NCI-H510A treated with DMSO at 0.1 percent for 48 hours (cell line): Measurements from ENCODE around the gene NOL3.
"Not testable (repeated sequence)": the region's sequence is repeated elsewhere in the genome, so short reads cannot be mapped to it uniquely, and the experiment has no call there.

Experiments
- DNase-seq: peaks from one replicate; lab custom pipeline; 2025; lab: John Stamatoyannopoulos, UW

NOL3 gene

DNA sequence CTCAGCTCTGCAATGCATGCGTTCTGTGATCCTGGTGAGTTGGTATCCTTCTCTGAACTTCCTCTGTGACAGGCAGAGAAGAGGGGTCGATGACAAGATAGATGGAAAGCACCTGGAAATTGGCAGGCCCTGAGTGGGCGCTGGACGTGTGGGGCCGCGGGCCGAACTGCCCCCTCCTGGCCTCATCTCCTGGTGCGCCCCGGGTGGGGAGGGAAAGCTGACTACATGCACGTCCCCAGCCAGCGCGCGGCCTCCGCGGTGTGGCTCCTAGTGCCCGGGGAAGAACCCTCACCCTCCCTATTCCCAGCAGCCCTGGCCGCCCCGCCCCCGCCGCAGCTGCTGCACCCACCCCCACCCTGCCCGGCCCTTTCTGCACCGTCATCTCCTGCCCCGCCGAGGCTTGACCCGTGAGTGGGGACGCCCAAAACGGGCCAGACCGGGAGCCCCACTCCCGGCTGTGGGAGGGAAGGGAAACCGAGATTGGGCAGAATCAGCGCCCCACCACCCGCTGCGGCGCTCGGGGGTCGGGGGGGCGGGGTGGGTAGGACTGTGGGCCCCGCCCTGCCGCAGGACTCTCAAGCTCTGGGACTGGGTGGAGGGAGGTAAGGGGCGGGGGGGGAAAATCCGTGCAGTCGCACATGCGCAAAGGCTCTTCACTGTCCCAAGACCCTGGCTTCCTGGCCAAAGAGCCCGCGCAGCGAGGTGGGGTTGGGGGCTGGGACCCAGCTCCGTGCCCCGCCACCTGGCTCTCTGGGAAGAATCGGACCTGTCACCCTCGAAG is at the start of gene NOL3:
Gene NOL3 (plus strand): TSS at position 371 of the 781 bp plus-strand sequence.
- DNase-seq = peak; percentile 69

DNA sequence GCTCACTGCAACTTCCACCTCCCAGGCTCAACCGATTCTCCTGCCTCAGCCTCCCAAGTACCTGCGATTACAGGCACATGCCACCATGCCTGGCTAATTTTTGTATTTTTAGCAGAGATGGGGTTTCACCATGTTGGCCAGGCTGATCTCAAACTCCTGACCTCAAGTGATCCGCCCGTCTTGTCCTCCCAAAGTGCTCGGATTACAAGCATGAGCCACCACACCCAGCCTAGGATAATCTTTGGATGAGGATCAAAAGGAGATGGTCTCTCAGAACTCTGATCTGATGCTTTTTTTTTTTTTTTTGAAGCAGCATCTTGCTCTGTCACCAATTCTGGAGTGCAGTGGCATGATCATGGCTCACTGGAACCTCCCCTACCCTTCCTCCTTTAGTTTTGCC is 47.5 kb upstream of the NOL3 start:
- not testable (repeated sequence) for DNase-seq

DNA sequence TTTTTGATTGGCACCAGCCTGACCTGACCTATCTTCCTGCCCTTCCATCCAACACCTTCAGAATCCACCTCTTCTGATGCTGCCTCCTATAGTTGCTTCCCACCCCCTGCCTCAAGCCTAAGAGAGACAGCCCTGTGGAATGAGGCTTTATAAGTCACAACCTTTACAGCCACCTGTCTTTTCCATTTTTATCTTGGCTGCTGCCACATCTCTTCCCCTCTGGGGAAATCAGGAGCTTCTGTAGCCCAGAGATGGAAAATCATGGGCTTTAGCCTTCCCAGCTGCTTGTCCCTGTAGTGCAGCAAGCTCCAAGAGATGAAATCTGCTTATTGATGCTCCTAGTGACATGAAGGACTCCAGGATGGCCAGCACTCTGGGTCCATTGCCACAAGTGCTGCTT is 41.9 kb upstream of the NOL3 start:
- DNase-seq = no peak

DNA sequence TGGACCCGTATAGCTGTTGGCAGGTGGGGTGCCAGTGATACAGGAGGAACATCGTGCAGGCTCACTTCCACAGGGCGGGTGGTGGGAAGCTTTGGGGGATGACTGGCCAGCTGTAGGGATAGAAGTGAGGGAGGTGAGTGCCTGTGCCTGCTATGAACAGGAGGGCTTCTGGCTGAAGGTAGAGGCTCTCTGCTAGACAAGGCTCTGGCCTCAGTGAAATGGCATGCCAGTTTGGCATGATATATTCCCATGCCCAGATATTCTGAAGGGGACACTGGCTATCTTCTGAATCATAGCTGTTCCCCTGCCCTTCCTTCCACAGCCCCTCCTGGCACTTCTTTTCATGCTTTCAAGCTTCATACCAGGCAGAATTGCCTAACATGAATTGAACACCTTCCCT is 41.5 kb upstream of the NOL3 start:
- no peak for DNase-seq

DNA sequence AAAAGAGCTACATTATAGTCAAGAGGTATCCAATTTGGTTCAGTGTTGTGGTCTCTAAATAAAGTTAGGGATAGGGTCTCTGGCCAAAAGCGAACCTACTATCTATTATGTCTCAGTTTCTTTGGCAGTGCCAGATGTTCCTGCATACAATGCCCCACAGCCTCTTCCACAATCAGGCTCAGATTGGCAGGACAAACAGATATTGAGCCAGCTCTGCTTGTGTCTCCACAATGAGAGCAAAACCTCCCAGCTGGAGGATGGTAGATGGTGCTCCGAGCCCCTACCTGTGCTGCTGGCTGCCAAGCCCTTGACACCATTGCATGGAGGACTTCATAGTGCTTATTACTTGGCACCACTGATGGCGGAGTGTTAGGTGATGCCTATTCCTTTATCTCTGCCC is 40.9 kb upstream of the NOL3 start:
- no peak for DNase-seq

DNA sequence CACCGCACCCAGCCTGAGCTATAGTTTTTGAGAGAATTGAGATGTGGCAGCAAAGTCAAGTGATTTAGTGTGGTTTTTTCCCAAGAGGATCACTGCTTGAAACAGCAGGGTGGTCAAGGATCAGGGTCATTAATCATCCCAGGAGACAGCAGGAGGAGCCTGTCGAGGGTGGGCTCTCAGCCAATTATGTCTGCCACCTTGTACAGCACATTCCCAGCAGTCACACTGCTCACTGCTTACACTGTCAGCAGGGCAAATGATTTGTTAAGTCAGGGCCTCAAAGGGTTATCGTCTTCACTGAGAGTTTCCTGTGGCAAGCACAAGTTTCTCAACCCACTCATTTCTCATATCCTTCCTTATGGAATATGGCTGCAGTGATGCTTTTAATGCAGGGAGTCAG is 32.7 kb upstream of the NOL3 start:
- DNase-seq = no peak

DNA sequence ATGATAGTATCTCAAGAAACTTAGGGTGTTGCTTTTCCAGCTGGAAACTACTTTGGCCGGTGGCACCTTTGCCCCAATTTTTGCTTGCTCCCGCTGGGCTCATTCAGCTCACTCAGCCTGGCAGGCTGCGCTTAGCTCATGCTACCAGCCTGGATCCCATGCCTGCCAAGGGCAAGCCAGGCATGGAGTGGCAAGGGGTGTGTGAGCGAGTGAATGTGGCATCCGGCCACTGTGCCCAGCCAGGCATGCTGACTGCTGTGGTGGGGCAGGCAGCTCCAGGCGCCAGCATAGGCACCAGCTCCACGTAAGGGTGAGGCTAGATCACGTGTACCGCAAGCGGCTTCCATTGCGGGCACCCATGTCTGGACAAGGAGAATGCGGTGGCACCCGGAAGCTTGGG is 28.9 kb upstream of the NOL3 start:
- DNase-seq = no peak

DNA sequence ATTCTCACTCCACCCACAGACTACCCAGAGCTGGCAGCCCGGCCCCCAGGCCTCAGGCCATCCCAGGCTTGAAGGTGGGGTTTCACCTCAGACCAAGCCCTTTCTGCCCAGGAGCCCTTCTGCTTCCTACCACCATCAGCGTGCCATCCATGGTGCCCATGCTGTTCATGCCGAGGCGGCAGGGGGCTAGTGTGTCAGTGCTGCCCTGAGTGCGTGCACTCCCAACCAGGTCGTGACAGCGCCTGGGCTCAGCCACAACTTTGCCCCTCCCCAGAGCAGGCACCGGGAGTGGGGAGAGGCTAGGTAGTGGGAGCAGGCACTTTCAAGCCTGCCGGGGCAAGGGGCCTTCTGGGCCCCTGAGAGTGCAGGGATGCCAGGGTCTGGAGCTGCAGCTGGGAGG is 28.0 kb upstream of the NOL3 start:
- DNase-seq = no peak

DNA sequence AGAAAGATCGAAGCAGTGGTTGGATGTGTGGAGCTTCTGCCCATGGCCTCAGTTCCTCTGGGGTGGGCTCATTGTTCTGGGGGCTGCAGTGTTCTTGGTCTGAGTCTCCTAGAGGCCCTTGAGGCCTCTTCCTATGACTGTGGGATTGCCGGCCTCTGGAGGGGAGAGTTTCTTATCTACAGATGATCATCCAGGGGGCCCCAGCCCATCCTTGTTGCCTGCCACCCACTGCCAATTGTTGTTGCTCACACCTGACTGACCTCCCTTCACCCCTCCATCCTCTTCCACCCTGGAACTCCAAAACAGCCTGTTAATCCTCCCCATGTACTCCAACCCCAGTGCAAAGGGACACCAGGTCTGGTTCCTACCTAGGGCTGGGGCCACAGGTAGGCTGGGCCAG is 25.4 kb upstream of the NOL3 start:
- no peak for DNase-seq

DNA sequence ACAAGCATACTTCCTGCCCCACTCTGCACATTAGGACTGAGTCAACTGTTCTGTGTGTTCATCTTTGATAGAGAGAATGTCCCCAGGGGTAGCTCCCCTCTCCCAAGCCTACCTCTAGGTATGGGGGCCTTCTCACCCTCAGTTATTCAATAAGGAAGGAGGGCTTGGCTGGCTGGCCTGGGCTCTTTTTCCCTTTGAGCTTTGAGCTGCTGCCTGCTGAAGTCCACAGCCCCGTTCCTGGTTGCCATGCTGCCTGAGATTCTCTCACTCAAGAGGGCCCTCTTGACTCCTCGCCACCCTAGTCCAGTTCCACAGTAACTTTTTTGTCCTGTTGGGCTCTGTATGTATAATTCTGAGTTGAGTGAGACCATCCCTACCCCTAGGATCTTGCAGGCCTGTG is 24.6 kb upstream of the NOL3 start:
- DNase-seq = no peak

DNA sequence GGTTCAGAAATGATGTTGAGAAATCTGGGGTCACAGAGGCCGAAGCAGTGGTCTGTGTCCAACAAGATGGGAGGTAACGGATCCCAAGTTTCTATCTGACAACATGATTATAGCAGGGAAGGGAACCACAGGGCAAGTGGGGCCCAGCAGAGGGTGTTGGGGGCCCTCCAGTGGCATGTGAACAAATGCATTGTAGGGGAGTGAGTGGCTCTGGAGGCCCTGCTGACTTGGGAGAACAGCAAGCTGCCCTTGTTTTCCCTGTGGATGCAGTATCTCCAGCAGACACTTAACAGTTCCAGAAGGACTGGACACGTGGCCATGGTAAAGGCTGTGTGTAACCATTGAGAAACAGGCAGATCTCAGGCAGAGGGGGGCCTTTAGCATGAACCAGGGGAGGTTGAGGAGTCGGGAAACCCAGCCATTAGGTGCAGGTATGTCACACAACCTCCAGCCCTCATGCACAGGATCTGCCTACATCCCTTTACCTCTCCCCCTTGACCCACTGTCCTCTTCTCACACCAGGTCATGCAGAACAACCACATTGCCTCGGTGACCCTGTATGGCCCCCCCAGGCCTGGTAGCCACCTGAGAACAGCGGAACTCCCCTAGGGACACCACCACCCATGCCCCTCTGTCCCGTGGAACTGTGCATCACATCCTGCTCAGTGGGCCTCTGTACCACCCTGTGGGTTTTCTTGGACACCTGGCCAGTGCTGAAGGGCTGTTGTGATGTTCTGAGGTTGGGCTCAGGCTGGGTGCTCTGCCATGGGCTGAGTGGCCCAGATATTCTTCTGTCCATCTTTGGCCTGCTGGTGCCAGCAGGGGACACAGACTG is 23.6 kb upstream of the NOL3 start:
- no peak for DNase-seq

DNA sequence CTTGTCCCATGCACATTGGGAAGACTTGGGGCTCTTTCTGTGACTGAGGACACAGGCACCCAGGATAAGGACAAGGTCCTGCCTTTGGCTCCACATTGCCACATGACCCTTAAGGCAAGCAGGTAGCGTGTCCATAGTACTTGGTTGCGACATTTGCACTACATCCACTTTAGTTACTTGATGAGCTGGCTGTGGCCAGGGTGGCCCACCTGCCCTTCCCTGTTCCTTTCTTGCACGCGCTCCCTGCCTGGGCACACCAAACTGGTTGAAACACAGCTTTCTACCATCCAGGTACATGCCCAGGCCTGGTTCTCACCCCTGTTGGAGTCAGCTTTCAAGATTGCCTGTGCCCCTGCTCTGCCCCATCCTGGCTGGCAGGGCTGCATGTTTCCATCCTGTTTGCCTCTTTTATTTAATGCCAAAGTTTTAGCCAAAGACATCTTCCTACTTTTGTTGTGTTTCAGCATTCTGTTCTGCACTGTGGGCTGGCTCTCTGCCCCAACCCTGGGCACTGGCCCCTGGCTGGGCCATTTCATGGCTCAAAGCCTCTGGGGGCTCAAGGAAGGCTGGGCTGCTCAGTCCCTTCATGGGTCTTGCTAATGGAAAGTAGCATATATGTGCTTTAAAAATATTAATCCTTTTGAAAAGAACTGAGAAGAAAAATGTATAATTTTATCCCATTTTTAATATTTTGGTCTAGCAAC is 22.7 kb upstream of the NOL3 start:
- no peak for DNase-seq

DNA sequence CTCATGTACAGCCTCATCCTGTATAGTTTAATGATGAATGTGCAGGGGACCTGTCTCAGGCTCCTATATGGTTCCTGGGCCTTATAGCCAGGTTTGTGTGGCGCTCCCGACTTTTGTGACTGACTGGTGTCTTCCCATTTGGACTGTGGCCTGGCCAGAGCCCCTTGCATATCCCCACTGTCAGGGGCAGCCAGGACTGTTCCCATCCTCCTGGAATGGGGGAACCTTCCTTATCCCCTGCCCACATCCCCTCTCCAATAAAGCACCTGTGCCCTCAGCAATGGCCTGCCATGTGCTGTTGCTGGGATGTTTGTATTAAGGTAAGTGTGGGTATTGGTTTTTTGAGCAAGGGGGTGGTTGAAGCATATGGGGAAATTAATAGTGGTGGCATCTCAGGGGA is 22.1 kb upstream of the NOL3 start:
- DNase-seq = no peak

DNA sequence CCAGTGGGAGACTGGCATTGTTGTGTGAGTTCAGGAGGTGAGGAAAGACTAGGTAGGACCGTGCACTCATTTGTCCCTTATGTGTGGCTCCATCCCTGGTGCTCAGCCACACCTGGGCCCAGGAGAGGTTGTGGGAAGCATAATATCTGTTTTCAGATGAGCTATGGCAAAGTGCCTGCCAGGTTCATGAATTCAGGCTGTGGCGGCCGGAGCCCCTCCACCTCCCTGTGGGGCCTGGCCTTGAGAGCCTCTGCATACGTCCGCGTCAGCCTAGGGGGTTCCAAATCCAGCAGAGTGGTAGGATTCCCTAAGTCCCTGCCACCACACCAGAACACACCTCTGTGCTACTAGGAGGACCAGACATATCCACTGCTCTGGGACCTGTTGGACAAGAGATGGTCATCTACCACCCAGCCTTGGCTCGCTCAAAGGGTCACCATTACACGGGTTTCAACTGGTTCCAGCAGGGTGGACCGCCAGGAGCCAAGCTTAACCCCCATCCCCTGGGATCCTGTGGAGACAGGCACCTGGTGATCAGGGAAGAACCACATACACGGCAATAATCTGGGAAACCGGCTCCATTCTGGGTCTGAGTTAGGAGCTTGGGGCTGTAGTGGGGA is 21.6 kb upstream of the NOL3 start:
- DNase-seq = no peak

DNA sequence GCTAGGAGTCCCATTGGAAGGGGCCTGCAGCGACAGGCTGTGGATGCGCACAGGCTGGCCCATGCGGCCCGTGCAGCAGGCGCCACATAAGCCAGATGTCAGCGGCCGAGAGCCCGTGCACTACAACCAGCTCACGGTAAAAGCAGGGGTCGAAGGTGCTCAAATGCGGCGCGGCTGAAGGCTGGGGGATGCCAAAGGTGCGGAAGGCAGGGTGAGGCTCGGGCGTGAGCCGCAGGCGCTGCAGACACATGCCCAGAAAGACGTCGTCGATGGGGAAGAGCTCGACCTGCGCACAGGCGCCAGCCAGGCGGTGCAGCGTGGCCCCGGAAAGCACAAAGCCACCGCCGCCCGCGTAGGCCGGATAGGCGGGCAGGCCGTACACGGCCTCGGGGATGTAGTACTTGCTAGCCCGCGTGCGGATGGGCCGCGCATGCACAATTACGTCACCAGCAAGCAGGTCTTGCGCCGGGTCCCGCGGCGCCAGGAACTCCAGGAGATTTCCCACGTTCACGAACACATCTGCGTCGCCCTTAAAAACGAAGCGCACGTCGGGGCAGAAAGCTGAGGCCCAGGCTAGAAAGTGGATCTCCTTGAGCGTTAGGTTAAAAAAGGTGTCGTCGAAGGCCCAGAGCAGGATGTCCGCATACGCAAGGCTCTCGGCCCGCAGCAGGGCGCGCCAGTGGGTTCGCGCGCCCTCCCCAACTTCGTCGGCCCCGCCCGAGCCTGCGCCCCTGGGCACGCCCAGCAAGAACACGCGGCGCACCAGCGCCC is 20.9 kb upstream of the NOL3 start:
- DNase-seq = no peak

DNA sequence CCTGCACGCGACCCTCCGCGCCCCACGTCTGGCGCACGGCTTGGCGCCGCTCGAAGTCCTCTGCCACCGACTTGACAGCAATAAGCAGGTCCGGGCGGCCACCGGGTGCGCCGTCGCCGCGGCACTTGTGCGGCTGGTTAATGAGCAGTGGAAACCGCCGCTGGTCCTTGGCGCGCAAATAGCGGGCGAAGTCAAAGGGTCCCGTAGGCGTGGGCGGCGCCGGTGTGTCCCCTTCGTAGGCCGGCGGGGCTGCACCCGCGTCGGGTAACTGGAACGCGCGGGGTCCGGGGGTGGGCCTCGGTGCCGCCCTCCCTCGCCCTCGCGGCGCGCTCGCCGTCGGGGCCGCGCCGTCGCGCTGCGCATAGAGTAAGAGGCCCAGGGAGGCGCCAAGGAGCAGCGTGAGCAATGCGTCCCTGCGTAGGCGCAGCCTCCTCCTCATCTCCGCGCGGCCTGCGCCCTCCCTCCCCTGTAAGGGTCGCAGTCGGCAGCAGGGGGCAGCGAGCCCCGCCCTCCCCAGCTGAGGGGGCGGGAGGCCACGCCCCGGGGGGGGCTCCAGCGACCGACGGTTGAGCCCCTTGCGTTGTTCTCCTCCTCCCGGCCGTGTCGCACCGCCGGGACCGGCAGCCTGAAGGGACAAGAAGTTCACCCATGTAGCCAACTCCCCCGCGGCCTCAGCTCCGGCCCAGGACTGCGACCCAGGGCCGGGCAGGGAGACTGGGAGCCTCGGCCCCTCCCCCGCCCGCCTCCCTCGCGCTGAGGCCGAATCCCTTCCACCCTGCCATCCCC is 20.1 kb upstream of the NOL3 start:
- peak; percentile 60 for DNase-seq

DNA sequence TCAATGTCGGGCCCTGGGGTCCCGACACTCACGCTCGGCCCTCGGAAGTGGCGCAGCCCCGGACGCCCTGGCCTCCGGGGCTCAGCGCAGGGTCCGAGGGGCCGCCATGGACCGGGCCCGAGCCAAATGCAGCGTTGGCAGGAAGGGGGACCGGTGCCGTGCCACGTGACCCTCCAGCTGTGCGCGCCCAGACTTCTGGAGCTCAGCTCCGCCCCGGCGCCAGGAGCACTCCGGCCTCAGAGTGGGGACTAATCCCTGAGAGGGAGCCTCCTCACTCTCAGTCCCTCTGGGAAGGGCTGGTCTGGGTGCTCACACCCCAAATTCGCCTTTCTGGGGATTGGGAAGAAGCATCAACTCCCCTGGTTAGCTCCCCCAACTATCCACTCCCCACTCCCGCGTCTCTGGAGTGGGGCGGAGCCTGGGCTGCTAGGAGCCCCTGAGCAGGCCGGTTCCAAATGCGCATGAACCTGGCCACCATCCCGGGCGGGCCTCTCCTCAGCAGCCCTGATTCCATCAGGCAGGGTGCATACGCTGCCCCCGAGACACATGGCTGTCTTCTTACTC is 19.4 kb upstream of the NOL3 start, which contains the start of gene B3GNT9:
Gene B3GNT9 (minus strand): TSS at position 166 of the 564 bp plus-strand sequence. CDS start 513 bp downstream, outside the sequence.
- DNase-seq = peak; percentile 30

DNA sequence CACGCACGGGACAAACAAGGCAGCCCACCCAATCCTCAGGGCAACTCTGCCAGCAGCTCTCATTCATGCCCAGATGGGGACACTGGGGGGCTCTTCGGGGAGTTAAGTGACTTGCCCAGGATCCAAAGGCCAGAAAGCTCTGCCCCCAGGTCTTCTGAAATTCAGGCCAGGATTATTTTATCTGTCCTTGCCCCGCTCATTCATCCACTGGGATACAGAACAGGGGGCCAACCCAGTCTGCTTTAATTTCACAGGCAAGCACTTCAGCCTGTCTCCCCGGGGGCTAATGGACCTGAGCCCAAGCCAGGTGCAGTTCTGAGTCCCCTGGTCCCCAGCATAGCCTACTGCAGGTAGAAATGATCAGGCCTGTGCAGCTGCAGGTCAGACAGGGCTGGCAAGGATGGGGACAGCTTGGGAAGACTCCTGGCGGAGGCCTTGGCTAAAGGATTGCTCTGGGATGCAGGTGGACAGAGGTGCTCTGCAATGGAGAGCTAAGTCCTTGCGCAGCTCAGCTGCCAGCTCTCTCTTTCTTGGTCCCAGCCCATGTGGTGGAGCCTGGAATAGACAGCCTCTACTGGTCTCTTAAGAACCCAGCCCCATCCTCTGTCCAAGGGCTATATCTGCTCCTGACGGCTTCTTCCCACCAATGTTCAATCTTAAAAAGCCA is 18.8 kb upstream of the NOL3 start:
- DNase-seq = no peak

DNA sequence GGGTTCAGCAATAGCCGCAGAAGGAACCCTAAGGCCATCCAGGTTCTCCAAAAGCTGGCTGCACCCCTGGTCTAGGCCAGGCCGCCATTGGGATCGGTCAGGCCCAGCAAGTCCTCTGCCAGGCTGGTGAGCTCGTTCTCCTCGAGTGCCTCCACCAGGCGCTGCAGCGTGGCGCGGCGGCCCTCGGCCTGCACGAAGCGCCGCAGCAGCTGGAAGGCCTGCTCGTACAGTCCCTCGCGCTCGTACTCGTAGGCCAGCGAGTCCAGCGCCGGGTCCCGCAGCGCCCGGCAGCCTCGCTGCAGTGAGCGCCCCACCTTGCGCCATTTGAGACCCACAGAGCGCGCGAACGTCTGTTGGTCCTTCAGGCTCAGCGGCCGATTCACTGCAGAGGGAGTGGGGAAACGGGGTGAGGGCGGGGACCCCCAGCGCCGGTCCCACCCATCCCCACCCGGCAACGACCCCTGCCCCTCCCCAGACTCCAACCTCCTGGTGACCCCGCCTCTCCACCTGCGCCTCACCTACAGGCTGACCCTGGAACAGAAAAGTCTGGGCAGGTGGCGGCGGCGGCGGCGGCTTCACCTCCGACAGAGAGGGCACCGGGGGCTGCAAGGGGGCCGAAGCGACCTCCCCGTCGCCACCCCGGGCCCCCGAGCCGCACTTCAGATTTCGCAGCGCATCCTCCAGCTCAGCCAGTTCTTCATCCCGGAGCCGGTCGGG is 15.6 kb upstream of the NOL3 start:
- no peak for DNase-seq
